ENCODE results near the gene AKAP7. TPM values are rescaled to one million over a fixed set of nuclear protein-coding genes. Genes with fewer than 3 reads are reported as not detected.

The AKAP7 gene
- total RNA-seq, 4 donors from 2014 or later = 2.2 to 5.7 (median 3.1) TPM

DNA sequence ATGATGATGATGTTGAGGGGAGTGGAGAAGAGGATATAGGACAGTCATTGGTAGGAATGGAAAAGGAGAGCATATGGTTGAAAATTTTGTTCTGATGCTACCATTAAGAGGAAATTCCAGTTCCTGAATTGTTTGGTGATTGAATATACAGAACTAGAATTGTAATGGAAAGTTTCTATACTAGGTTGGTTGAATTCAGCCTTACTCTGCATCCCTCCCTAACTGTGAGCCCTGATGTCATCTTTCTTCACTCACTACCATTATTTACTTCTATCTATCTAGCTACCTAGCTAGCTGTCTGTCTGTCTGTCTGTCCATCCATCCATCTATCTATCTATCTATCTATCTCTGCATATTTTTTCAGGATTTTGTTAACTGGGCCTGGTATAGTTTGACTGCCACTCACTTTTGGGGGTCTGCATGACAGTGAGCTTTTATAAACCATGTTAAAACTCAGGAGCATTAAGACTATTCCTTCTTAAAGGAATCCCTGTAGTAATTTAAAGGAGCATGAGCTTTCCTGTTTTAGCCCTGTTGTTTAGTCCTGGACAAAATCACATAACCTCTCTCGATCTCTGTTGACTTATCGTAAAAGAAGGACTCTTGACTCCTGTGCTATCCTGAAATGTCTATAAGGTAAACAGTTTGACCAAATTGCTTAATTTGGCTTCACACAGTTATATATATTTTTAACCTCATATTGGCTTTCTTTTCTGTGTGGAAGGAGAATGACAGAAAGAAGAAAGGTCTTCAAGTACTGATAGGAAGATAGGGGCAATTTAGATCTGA lies 71.4 kb downstream of the AKAP7 start:
- WGBS, 2 donors = 97 to 99% methylated on average over 2 of the region's 2 CpGs
- TF ChIP-seq, protein P1, sequence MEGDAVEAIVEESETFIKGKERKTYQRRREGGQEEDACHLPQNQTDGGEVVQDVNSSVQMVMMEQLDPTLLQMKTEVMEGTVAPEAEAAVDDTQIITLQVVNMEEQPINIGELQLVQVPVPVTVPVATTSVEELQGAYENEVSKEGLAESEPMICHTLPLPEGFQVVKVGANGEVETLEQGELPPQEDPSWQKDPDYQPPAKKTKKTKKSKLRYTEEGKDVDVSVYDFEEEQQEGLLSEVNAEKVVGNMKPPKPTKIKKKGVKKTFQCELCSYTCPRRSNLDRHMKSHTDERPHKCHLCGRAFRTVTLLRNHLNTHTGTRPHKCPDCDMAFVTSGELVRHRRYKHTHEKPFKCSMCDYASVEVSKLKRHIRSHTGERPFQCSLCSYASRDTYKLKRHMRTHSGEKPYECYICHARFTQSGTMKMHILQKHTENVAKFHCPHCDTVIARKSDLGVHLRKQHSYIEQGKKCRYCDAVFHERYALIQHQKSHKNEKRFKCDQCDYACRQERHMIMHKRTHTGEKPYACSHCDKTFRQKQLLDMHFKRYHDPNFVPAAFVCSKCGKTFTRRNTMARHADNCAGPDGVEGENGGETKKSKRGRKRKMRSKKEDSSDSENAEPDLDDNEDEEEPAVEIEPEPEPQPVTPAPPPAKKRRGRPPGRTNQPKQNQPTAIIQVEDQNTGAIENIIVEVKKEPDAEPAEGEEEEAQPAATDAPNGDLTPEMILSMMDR (IDR thresholded peaks at IDR 0.05) = no peak
- TF ChIP-seq POLR2A (IDR thresholded peaks at IDR 0.05) = no peak
- no peak for DNase-seq (ENCODE audit: low spot score in 2 of 2)
- intact Hi-C loops (cut with DNase I; ENCODE audit: low total_unique reads) = no loop called here
- no peak overlapping the region for H3K4me3 ChIP-seq (ENCODE audit: low read depth, poor library complexity, severe bottlenecking)

DNA sequence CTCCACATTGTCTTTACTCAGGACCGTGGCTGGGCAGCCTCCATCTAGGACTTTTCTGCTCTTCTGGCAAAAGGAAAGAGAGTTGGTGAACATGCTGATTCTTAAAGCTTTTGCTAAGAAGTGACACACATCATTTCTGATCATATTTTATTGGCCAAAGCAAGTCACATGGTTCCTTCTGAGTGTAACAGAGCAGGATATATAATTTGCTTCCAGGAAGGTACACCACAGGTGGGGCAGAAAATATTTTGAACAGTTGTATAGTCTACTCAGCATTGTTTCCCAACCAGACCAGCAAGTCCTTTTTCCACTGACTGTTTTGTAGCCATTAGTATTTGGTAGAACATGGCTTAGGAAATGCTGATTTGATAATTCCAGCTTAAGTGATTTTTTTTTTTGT lies 73.5 kb downstream of the AKAP7 start:
- TF ChIP-seq, protein P1 (IDR thresholded peaks at IDR 0.05) = no peak
- no peak for TF ChIP-seq POLR2A (IDR thresholded peaks at IDR 0.05)
- 89 to 95% methylated on average over 1 of the region's 1 CpG for whole genome bisulfite sequencing, 2 donors
- intact Hi-C loops (cut with DNase I; ENCODE audit: low total_unique reads) = no loop called here
- no peak overlapping the region for H3K4me3 ChIP-seq (ENCODE audit: low read depth, poor library complexity, severe bottlenecking)
- DNase-seq (ENCODE audit: low spot score in 2 of 2) = no peak

DNA sequence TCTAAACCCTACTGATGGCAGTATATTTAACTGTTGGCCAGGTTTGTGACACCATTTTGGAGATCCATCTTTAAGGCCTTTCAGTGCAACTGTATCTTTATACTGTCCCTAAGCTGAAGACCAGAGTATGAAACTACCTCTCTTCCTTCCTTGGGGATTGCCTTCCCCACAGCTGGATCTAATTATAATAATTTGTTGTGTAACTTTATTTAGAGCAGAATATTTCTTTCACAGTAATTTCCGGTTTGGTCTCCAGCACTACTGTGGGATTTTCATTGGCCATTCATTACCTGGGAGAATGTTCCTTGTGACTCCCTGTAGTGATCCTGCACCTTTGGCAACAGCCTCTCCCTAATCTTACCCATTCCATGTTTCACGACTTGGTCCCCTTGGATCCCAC lies 75.2 kb downstream of the AKAP7 start:
- TF ChIP-seq, protein P1 (IDR thresholded peaks at IDR 0.05) = no peak
- TF ChIP-seq POLR2A (IDR thresholded peaks at IDR 0.05) = no peak
- DNase-seq (ENCODE audit: low spot score in 2 of 2) = no peak
- H3K4me3 ChIP-seq (ENCODE audit: low read depth, poor library complexity, severe bottlenecking) = no peak overlapping the region
- intact Hi-C loops (cut with DNase I; ENCODE audit: low total_unique reads) = no loop called here
- WGBS, 2 donors = 72 to 75% methylated on average over 2 of the region's 2 CpGs

DNA sequence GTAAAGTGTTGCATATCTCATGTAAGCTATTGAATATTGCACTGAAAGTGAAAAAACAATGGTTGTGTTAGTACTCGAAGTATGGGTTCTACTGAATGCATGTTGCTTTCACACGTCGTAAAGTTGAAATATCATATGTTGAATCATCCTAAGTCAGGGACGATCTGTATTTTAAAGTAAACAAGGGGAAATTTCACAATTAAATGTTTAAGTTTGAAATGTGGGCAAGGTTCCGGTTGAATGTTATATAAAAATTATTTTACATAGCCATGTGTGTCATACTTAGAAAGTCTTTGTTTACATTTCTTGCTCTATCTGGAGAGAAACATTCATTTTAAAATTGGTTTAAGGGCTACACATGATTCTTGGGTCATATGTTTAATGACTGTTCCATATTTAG lies 76.8 kb downstream of the AKAP7 start:
- whole genome bisulfite sequencing, 2 donors = 91% methylated on average over 5 of the region's 5 CpGs
- TF ChIP-seq POLR2A (IDR thresholded peaks at IDR 0.05) = no peak
- TF ChIP-seq, protein P1 (IDR thresholded peaks at IDR 0.05) = no peak
- H3K4me3 ChIP-seq (ENCODE audit: low read depth, poor library complexity, severe bottlenecking) = no peak overlapping the region
- intact Hi-C loops (cut with DNase I; ENCODE audit: low total_unique reads) = no loop called here
- DNase-seq (ENCODE audit: low spot score in 2 of 2) = no peak

DNA sequence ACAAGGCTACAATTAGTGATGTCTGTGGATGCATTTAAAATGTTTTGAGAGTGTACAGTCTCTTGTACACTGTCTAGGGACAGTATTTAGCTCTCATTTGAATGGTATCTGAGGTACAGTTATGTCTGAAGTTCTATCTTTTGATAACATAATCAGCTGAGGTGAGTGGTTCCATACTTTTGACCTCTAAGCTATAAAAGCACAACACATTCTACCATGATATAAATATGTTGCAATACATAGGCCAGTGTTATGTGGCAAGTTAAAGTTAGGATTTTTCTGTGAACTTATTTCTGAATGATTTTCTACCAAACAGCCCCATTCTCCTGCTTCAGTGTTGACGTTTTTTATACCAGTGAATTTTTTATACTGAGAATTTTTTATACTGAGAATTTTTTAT lies 77.6 kb downstream of the AKAP7 start:
- no peak overlapping the region for H3K4me3 ChIP-seq (ENCODE audit: low read depth, poor library complexity, severe bottlenecking)
- DNase-seq (ENCODE audit: low spot score in 2 of 2) = no peak
- WGBS, 2 donors = 73 to 80% methylated on average over 1 of the region's 1 CpG
- intact Hi-C loops (cut with DNase I; ENCODE audit: low total_unique reads) = no loop called here
- TF ChIP-seq POLR2A (IDR thresholded peaks at IDR 0.05) = no peak
- TF ChIP-seq, protein P1 (IDR thresholded peaks at IDR 0.05) = no peak

Measured in lower leg skin (tissue), 4 donors.